ENCODE measurements around the gene HMX2.

Gene HMX2, protein sequence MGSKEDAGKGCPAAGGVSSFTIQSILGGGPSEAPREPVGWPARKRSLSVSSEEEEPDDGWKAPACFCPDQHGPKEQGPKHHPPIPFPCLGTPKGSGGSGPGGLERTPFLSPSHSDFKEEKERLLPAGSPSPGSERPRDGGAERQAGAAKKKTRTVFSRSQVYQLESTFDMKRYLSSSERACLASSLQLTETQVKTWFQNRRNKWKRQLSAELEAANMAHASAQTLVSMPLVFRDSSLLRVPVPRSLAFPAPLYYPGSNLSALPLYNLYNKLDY

DNA sequence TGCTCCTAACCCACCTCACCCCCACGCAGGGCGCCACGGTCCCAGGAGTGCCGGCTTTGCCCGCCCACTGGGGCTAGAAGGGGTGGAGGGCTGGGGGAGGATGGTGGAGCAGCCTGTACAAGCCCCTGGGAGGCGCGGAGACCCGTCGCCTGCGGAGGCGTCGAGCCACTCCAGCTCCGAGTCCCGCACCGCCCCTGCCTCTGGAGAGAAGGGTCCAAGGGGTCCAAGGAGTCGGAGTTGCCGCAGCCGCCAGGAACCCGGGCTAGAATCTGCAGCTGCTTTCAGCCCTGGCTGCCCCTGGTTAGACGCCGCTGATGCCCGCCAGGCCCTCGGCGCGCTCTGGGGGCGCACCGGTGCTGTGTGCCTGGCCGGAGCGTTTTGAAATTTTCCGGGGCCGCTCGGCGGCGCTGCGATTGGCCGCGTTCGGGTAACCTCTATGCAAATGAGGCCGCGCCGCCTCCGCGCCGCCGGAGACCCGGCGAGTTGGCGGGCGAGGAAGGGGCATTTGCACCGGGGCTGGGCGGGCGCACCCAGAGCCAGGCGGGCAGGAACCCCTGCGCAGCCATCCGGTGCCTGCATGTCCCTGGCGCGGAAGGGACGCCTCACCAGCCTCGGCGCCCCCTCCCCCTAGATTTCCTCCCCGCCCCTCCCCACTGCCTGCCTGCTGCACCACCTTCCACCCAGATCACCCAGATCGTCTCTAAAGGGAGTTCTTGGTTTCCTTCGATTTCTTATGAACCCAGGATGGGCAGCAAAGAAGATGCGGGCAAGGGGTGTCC lies at the start of gene HMX2:
Gene HMX2 (plus strand): TSS at position 502 of the 779 bp plus-strand sequence. CDS start 243 bp downstream, at position 745.
- Mint-ChIP-seq H3K36me3 (ENCODE audit: low read depth) (no peaks in the 10 kb centered on the region), H3K27ac (peak within 1 kb of the TSS; percentile 4)

DNA sequence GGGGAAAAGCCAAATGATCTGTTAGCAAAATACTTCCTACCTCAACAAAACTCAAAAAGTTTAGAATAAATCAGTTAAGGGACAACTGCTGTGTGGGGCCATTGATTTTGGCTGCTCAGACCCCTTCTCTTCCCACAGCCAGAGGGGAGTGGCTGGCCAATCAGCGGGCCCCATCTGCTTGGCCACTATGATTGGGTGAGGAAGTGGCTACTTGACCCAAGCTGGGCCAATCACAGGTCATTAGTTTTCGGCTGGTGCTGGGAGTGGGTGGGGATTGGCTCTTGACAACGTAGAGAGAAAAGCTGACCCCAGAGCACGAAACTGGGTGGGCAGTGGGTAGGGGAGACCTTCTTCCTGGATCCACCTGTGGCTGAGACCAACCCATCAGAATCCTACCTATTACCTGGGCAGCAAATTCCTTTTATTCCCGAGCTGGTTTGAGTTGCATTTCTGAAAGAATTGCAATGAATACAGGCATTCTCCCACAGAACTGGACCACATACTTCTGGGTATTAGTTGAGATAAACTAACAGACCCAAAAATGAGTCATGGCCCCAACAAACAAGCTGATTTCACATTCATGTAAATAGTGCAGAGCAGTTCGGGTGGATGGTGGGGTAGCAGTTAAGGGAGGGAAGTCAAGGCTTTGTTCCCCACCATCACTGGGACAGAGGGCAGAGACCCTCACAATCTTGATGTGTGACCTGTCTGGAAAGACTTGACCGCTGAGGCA lies 47.7 kb upstream of the HMX2 start:
- Mint-ChIP-seq H3K27me3 (peaks cover 12% of the 10 kb centered on the region), H3K36me3 (ENCODE audit: low read depth) (no peaks in the 10 kb centered on the region), H3K27ac (no peak overlapping the region), H3K9me3 (no peaks in the 10 kb centered on the region), H3K4me3 (no peak overlapping the region), H3K4me1 (ENCODE audit: low read depth) (no peaks in the 10 kb centered on the region)

More for the DNA sequence above, at the start of gene HMX2:
- Mint-ChIP-seq H3K4me3 (peak within 1 kb of the TSS; percentile 48), H3K9me3 (no peaks in the 10 kb centered on the region), H3K4me1 (ENCODE audit: low read depth) (peaks cover 65% of the 10 kb centered on the region), H3K27me3 (peaks cover 66% of the 10 kb centered on the region)

DNA sequence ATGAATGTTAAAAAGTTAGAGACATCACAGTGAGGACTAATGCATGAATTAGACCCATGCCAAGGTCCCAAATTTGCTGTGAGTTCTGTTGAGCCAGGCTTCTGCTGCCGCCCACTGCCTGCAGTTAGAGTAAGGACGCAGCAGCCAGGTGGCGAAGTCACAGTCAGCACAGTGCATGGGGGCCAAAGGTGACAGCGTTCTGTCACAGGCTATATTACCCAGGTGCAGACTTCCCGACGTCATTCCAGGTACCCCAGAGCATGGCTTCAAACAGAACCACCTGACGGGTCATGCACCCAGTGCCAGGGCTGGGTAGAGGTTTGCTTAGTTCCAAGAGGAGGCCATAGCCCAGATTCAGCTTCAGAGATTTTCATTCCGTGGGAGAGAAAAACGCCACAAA lies 46.1 kb upstream of the HMX2 start:
- no peaks in the 10 kb centered on the region for H3K4me1 Mint-ChIP-seq (ENCODE audit: low read depth)
- H3K27me3 Mint-ChIP-seq: peaks cover 15% of the 10 kb centered on the region
- H3K36me3 Mint-ChIP-seq (ENCODE audit: low read depth): no peaks in the 10 kb centered on the region
- H3K27ac Mint-ChIP-seq: no peak overlapping the region
- no peak overlapping the region for H3K4me3 Mint-ChIP-seq
- H3K9me3 Mint-ChIP-seq: no peaks in the 10 kb centered on the region

DNA sequence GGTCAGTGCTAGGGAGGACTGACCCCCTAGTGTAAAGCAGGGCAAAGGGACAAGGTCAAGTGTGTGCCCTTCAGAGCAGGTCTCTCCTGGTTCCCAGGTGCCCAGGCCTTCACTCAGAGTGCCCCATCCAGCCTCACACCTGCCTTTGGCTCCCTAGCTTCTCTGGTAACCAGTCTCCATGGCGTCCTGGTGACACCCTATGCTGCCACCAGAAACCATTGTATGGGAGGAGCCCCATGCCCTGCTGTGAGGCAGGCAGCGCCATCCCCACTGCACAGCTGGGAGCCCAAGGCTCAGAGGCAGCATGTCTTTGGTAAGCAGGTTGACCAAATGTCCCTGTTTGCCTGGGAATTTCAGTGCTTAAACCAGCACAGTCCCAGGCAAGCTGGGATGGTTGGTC lies 45.3 kb upstream of the HMX2 start:
- Mint-ChIP-seq H3K27ac (no peak overlapping the region), H3K9me3 (no peaks in the 10 kb centered on the region), H3K36me3 (ENCODE audit: low read depth) (no peaks in the 10 kb centered on the region), H3K4me3 (no peak overlapping the region), H3K4me1 (ENCODE audit: low read depth) (no peaks in the 10 kb centered on the region), H3K27me3 (peaks cover 12% of the 10 kb centered on the region)

DNA sequence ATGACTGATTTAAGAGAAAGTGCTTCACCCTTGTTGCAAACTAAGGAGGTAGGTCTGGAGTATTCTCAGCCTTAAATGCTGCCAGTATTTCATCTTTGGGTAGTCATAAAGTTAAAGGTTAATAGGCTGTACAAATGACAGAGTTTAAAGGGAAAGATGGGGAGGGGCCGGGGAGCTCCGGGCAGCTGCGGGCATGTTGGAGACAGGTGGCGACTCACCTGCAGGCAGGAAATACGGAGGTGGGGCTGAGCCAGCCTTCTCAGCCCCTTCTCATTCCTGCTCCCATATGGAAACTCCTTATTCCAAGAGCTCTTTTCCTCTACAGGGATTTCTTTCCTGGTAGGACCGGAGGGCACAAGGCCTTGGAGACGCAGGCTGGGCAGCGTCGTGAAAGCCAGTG lies 44.0 kb upstream of the HMX2 start:
- H3K36me3 Mint-ChIP-seq (ENCODE audit: low read depth): no peaks in the 10 kb centered on the region
- H3K4me1 Mint-ChIP-seq (ENCODE audit: low read depth): no peaks in the 10 kb centered on the region
- H3K9me3 Mint-ChIP-seq: no peaks in the 10 kb centered on the region
- H3K4me3 Mint-ChIP-seq: no peak overlapping the region
- H3K27ac Mint-ChIP-seq: no peak overlapping the region
- H3K27me3 Mint-ChIP-seq: peaks cover 17% of the 10 kb centered on the region

DNA sequence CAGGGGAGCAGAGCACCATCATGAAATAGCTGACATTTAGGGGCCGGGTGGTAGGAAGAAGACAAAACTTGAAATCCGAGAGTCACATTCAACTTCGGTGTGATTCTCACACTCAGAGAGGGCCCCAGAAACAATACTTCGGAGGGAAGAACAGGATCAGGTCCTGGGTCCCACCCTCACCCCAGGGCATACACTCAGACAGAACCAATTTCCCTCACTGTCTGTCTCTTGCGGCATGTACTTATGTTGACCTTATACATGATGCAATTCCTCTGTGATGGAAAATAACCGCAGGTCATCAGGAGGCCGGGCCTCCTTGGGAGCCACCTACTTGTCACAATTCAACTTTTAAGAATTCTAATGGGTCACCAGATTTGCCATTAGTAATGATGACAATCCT lies 38.5 kb upstream of the HMX2 start:
- H3K4me3 Mint-ChIP-seq: no peak overlapping the region
- H3K27ac Mint-ChIP-seq: no peak overlapping the region
- H3K27me3 Mint-ChIP-seq: peaks cover 21% of the 10 kb centered on the region
- no peaks in the 10 kb centered on the region for H3K36me3 Mint-ChIP-seq (ENCODE audit: low read depth)
- H3K9me3 Mint-ChIP-seq: no peaks in the 10 kb centered on the region
- no peaks in the 10 kb centered on the region for H3K4me1 Mint-ChIP-seq (ENCODE audit: low read depth)

DNA sequence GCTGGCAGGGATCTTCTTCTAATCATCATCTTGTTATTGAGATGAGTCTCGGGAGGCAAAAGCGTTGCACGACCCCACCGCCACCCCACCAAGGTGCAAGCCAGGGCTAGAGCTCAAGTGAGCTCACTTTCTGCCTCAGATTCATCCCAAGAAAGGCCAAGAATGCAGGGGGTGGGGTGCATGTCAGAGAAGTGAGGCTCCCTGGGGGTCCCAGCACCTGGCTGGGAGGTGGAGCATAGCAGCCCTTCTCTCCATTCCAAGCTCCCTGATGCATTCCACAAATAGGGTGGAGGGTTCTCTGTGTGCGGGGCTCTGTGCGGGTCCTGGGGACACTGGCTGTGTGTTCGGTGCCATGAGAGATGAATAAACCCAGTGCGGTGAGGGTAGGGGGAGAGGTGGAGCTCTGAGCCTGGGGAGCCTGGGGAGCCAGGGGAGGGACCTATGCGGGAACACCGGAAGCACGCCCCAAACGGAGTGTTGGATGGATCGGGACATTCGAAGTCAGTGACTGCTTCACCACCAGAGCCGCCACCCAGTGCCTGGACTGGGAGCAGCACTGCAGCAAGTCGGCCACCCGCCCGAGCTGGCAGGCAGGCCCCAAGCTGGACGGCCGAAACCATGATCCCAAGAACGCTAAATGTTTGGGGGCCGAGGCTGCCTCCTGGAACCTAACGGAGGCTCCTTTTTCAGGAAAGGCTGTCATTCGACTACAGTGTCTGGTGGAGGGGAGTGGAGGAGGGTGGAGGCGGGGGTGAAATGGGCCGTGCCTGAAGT lies 30.1 kb upstream of the HMX2 start:
- H3K4me1 Mint-ChIP-seq (ENCODE audit: low read depth): no peaks in the 10 kb centered on the region
- H3K27ac Mint-ChIP-seq: no peak overlapping the region
- H3K9me3 Mint-ChIP-seq: no peaks in the 10 kb centered on the region
- H3K4me3 Mint-ChIP-seq: no peak overlapping the region
- no peaks in the 10 kb centered on the region for H3K36me3 Mint-ChIP-seq (ENCODE audit: low read depth)
- peaks cover 42% of the 10 kb centered on the region for H3K27me3 Mint-ChIP-seq

DNA sequence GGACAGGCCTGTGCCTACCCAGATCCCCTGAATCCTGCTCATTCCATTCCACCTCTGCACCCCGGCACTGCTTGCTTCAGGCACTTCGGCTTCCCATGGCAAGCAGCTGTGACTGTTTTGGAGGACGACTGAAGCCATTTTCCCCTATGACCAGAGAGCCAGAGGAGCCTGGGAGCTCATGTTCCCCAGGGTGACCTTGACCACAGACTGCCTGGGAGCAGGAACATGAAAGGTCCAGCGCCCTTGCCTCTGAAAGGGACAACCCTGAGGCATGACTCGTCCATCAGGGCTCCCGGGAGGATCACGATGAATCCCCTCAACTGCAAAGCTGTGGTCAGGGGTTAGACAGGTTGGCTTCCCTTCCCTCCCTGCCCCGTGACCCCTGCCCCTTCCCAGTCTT lies 28.9 kb upstream of the HMX2 start:
- H3K27me3 Mint-ChIP-seq: peaks cover 47% of the 10 kb centered on the region
- H3K27ac Mint-ChIP-seq: no peak overlapping the region
- H3K4me1 Mint-ChIP-seq (ENCODE audit: low read depth): no peaks in the 10 kb centered on the region
- no peaks in the 10 kb centered on the region for H3K9me3 Mint-ChIP-seq
- H3K36me3 Mint-ChIP-seq (ENCODE audit: low read depth): no peaks in the 10 kb centered on the region
- no peak overlapping the region for H3K4me3 Mint-ChIP-seq

DNA sequence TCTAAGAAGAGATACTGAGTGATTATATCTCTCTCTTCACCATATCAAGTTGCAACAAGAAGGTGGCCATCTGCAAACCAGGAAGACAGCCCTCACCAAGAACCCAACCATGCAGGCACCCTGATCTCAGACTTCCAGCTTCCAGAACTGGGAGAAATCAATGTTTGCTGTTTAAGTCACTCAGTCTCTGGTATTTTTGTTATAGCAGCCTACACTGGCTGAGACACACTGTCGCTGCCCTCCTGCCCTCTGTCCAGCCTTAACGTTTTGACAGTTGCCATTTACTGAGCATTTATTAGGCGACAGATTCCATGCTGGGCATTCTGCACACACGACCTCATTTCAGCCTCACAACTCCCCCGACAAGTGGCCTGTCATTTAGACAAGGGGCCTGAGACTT lies 21.7 kb upstream of the HMX2 start:
- Mint-ChIP-seq H3K36me3 (ENCODE audit: low read depth) (no peaks in the 10 kb centered on the region), H3K27ac (no peak overlapping the region), H3K27me3 (peaks cover 76% of the 10 kb centered on the region), H3K9me3 (no peaks in the 10 kb centered on the region), H3K4me1 (ENCODE audit: low read depth) (no peaks in the 10 kb centered on the region), H3K4me3 (no peak overlapping the region)

DNA sequence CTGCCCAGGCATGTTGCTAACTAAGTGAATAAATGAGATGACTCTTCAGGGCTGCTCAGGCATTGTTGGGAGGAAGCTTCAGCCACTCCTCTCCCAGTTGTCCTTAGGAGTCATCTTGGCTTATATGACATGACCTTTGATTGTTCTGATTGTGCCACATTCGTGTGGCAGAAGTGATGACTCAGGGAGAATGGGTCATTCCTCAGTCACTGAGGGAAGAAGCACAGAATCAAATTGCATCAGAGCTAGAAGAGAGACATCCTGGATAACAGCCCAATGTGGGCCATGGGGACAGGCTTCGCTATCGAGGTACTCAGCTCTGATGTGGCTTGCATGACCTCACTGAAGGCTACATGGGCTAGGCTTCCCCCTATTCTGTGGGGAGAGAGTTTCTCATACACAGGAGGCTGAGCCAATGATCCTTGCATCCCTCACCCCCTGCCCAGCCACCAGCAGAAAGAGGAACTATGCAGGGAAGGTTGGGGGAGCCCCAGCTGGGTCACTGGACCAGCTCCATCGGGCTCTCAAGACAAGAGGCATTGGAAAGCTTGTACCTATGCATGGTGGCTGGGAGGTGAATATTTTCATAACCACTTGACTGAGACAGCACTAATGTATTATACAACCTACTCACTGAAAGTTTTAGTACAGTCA lies 18.2 kb upstream of the HMX2 start:
- H3K27me3 Mint-ChIP-seq: peaks cover 91% of the 10 kb centered on the region
- peaks cover 22% of the 10 kb centered on the region for H3K4me1 Mint-ChIP-seq (ENCODE audit: low read depth)
- no peaks in the 10 kb centered on the region for H3K36me3 Mint-ChIP-seq (ENCODE audit: low read depth)
- H3K9me3 Mint-ChIP-seq: no peaks in the 10 kb centered on the region
- no peak overlapping the region for H3K4me3 Mint-ChIP-seq
- H3K27ac Mint-ChIP-seq: no peak overlapping the region

DNA sequence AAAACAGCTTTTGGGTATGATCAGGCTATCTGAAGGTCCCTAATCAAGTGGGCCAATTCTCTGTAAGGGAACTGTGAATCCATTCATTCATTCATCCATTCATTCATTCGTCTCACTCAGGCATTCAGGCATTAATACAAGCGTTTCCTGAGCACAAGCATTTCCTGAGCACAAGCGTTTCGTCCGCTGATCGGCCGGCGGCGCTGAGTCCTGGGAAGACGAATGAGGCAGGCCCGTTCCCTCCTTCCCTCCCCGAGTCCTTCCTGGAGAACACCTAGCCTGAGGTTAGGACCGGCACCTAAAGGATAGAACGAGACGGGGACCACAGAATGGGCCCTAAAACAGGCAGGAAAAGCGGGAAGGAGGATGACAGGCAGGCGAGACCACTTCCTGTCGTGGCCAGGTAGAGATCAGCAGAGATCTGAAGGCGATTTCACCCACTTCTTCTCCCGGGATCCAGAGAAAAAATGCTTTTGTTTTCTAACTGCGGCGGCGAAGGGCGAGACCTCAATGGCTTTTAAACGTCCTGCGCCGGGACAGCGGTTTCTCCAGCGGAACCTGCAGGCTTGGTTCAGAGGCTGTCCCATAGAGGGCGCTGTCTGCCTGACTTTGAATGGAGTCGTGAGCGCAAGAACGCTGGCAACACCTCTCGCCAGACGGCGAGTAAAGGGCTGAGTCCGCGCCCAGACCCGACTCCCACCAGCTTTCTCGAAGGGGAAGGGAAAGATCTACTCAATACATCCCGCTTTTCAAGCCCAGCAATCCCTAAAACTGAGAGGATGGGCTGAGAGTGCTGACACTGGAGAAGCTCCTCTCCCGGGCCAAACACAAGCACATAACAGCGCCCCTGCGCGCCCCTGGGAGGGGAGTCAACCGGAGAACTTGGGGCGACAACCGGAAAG lies 15.1 kb upstream of the HMX2 start:
- H3K27ac Mint-ChIP-seq: peak overlapping the region; percentile 68

DNA sequence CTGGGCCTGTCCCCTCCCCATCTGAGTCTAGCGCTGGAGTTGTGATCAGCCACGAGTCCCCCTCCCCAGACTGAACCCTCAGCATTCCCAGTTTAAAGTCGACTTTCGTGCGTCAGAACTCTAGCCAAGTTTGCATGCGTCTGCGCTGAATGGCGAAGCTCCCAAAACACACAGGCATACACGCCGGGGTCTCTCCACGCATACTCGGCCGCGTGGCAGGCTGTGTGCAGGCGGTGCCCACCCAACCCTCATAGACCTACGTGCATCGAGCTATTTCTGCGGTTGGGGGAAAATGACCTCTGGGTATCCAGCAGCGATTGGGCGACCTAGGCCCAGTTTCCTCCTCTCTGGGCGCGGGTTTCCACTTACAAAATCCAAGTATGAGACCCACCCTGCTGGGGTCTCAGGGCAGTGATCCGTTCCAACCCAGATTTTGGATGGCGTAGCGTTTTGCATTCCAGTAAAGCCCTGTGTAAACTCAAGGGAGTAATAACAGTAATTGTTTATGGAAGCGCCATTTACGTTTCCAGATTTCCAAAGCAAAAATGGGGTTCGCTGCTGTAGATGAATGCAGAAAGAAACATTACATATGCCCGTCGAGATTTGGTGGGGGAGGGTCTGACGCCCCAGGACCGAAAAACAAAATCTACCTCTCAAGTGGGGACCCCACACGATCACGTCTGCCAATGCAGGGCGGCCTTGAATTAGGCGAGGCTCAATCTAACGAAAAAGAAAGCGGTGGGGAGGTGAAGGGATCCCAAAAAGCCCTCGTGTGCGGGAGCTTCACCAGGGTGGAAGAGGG lies 14.2 kb upstream of the HMX2 start:
- peaks cover 38% of the 10 kb centered on the region for H3K4me1 Mint-ChIP-seq (ENCODE audit: low read depth)
- peaks cover 78% of the 10 kb centered on the region for H3K27me3 Mint-ChIP-seq
- no peaks in the 10 kb centered on the region for H3K36me3 Mint-ChIP-seq (ENCODE audit: low read depth)
- no peaks in the 10 kb centered on the region for H3K9me3 Mint-ChIP-seq
- peak overlapping the region; percentile 40 for H3K27ac Mint-ChIP-seq
- peak overlapping the region; percentile 72 for H3K4me3 Mint-ChIP-seq

More for the DNA sequence above, 15.1 kb upstream of the HMX2 start:
- peaks cover 77% of the 10 kb centered on the region for H3K27me3 Mint-ChIP-seq
- H3K4me1 Mint-ChIP-seq (ENCODE audit: low read depth): peaks cover 32% of the 10 kb centered on the region
- H3K9me3 Mint-ChIP-seq: no peaks in the 10 kb centered on the region
- H3K4me3 Mint-ChIP-seq: peak overlapping the region; percentile 72
- H3K36me3 Mint-ChIP-seq (ENCODE audit: low read depth): no peaks in the 10 kb centered on the region

Data from stimulated activated naive CD8-positive, alpha-beta T cell treated with anti-CD3 and anti-CD28 coated beads, Interleukin-15, Interleukin-2, amounts not matched to agents 100 ng/mL and 50 ng/mL, for 24 hours (primary cell).